Endothelial cell of umbilical vein (primary cell): ENCODE data around the gene KMT2C. TPM values are rescaled to one million over a fixed set of nuclear protein-coding genes. Genes with fewer than 3 reads are reported as not detected.

ENCODE experiments used
- BruUV-seq: library from RNA; stranded (reverse); fragments of 400-500 nt; replicated peaks from 2 replicates; lab custom pipeline; 2021; lab: Mats Ljungman, UMichigan
- CTCF ChIA-PET: fragments of 300-600, 350-600 bp; sonication (Branson Sonifier 250); formaldehyde crosslinking; loops from one replicate; lab custom pipeline; 2021; ENCODE audit warnings: antibody characterized with exemption, inconsistent platforms; lab: Charles Lee
- POLR2A ChIA-PET: fragments of 300-600, 350-600 bp; sonication (Branson Sonifier 250); formaldehyde crosslinking; loops from one replicate; lab custom pipeline; 2021; ENCODE audit warnings: antibody characterized with exemption, inconsistent platforms; lab: Charles Lee
- DNase-seq: peaks from one replicate; pipeline ENCODE4 v3.0.0-alpha.2; 2011; ENCODE audit warnings: low read depth, low spot score
- FAIRE-seq: peaks from 2 replicates; lab custom pipeline; 2011; peaks lifted over from hg19 to GRCh38; lab: Jason Lieb, UNC
- H2AFZ ChIP-seq: 2 replicates; pipeline ENCODE4 v1.6.0; 2012; ENCODE audit warnings: low read depth, low read length, control low read depth, inconsistent platforms
- H3K27ac ChIP-seq: 2 replicates; pipeline ENCODE4 v1.5.1; 2011; ENCODE audit warnings: low read depth, mild to moderate bottlenecking, control low read depth, low read length, moderate library complexity; ENCODE audit not compliant: insufficient read depth
- H3K27me3 ChIP-seq, 2 experiments: 2 replicates each; pipeline versions ENCODE4 v1.6.0 to v1.6.1; 2011; ENCODE audit warnings: low read length in 2 of 2, mixed read lengths in 1 of 2; ENCODE audit not compliant: control insufficient read depth in 2 of 2, insufficient read depth in 2 of 2
- H3K36me3 ChIP-seq, 2 experiments: 2 replicates in 1 of 2; 3 replicates in 1 of 2; pipeline ENCODE4 v1.5.1; 2011; ENCODE audit warnings: low read length in 2 of 2, mild to moderate bottlenecking in 1 of 2, moderate library complexity in 1 of 2; ENCODE audit not compliant: control insufficient read depth in 2 of 2, insufficient read depth in 2 of 2; ENCODE audit errors: extremely low read depth in 1 of 2
- H3K4me1 ChIP-seq: 3 replicates; pipeline ENCODE4 v1.5.1; 2011; ENCODE audit warnings: mild to moderate bottlenecking, low read length; ENCODE audit not compliant: control insufficient read depth, insufficient read depth; ENCODE audit errors: extremely low read depth
- H3K4me2 ChIP-seq: 2 replicates; pipeline ENCODE4 v1.6.1; 2011; ENCODE audit warnings: low read length, control low read depth, mixed read lengths; ENCODE audit not compliant: insufficient read depth
- H3K4me3 ChIP-seq, 3 experiments: fragments of 200-600 bp in 1 of 3; sonication (generic), shearing (Covaris generic) in 1 of 3; replicated peaks in 1 of 3; 2 replicates each; pipeline ENCODE4 v1.5.1; 2011 to 2016; ENCODE audit warnings: control low read depth in 3 of 3, low read length in 3 of 3, mild to moderate bottlenecking in 2 of 3, inconsistent platforms in 1 of 3, low read depth in 1 of 3, moderate library complexity in 1 of 3; ENCODE audit not compliant: insufficient read depth in 1 of 3
- H3K79me2 ChIP-seq: 2 replicates; pipeline ENCODE4 v1.6.0; 2012; ENCODE audit warnings: low read length, inconsistent platforms; ENCODE audit not compliant: control insufficient read depth, insufficient read depth
- H3K9ac ChIP-seq: replicated peaks from 2 replicates; pipeline ENCODE3; 2011; ENCODE audit warnings: low read length, control low read depth; ENCODE audit not compliant: insufficient read depth; ENCODE audit errors: extremely low read depth
- H3K9me1 ChIP-seq: replicated peaks from 3 replicates; pipeline ENCODE4 v1.6.0; 2011; ENCODE audit warnings: mild to moderate bottlenecking, low read length; ENCODE audit not compliant: control insufficient read depth, insufficient read depth; ENCODE audit errors: extremely low read depth
- H3K9me3 ChIP-seq: replicated peaks from 2 replicates; pipeline ENCODE4 v1.5.1; 2012; ENCODE audit warnings: low read length, inconsistent platforms; ENCODE audit not compliant: control insufficient read depth, insufficient read depth
- H4K20me1 ChIP-seq: replicated peaks from 2 replicates; pipeline ENCODE3; 2011; ENCODE audit warnings: mild to moderate bottlenecking, low read length; ENCODE audit not compliant: control insufficient read depth, insufficient read depth; ENCODE audit errors: extremely low read depth
- EZH2 ChIP-seq: IDR thresholded peaks from 2 replicates; pipeline ENCODE4 v1.6.1; 2012; ENCODE audit warnings: borderline replicate concordance, low read depth, mild to moderate bottlenecking, moderate library complexity, low read length, inconsistent platforms; ENCODE audit not compliant: severe bottlenecking
- FOS ChIP-seq: IDR thresholded peaks from 2 replicates; pipeline ENCODE4 v1.6.1; 2011; ENCODE audit warnings: mild to moderate bottlenecking, low read length, moderate library complexity, borderline replicate concordance; ENCODE audit not compliant: insufficient read depth
- GATA2 ChIP-seq: IDR thresholded peaks from 2 replicates; pipeline ENCODE4 v1.7.0; 2011; ENCODE audit warnings: low read depth, mild to moderate bottlenecking, moderate library complexity, mixed read lengths, low read length; ENCODE audit not compliant: insufficient read length, insufficient read depth
- JUN ChIP-seq: IDR thresholded peaks from 2 replicates; pipeline ENCODE4 v1.6.1; 2011; ENCODE audit warnings: borderline replicate concordance, low read depth; ENCODE audit not compliant: insufficient read length, insufficient read depth
- POLR2AphosphoS5 ChIP-seq: IDR thresholded peaks from 2 replicates; pipeline ENCODE4 v1.6.1; 2012; ENCODE audit warnings: low read depth, mild to moderate bottlenecking, control low read depth, low read length, moderate library complexity; ENCODE audit not compliant: insufficient read depth
- dilution Hi-C: fragments of 300-500 bp; cut with MboI; formaldehyde crosslinking; loops from one replicate; pipeline ENCODE4 v1.15.0; 2019; ENCODE audit warnings: low sequenced_read_pairs; ENCODE audit not compliant: extremely low pct_ligation_motif_present
- intact Hi-C: fragments of 100-400 bp; cut with micrococcal nuclease; formaldehyde crosslinking; loops from one replicate; pipeline ENCODE4 v1.10.0; 2022
- polyA plus RNA-seq, 4 experiments: library from polyadenylated mRNA; depleted of rRNA in 3 of 4; stranded (reverse) in 3 of 4; unstranded in 1 of 4; fragments of >200 nt; gene quantifications; 2 replicates each; pipeline versions ENCODE4 v1.2.1 to v1.2.3, GENCODE V29; 2011 to 2012; ENCODE audit warnings: missing spikeins in 1 of 4
- total RNA-seq: library from RNA; stranded (reverse); gene quantifications from 2 replicates; pipeline ENCODE4 v1.2.3, GENCODE V29; 2021
- TF ChIP-seq, protein P1 (sequence below): IDR thresholded peaks from 2 replicates; pipeline ENCODE4 v1.6.1; 2011; ENCODE audit not compliant: insufficient read depth, insufficient read length
- TF ChIP-seq, protein P2 (sequence below), 2 donors: IDR thresholded peaks; 1 replicate in 1 of 2; 2 replicates in 1 of 2; pipeline ENCODE4 v1.5.1; 2011; ENCODE audit warnings: low read length in 2 of 2, mild to moderate bottlenecking in 2 of 2, moderate library complexity in 2 of 2, control low read depth in 1 of 2, inconsistent platforms in 1 of 2, low read depth in 1 of 2; ENCODE audit not compliant: insufficient read depth in 1 of 2; ENCODE audit errors: extremely low read depth in 1 of 2

KMT2C gene
- total and polyA plus RNA-seq, 2 donors (not counting 3 experiments of a cell fraction or from before 2014, with no cell fraction given): 8.0 to 53.7 TPM

DNA sequence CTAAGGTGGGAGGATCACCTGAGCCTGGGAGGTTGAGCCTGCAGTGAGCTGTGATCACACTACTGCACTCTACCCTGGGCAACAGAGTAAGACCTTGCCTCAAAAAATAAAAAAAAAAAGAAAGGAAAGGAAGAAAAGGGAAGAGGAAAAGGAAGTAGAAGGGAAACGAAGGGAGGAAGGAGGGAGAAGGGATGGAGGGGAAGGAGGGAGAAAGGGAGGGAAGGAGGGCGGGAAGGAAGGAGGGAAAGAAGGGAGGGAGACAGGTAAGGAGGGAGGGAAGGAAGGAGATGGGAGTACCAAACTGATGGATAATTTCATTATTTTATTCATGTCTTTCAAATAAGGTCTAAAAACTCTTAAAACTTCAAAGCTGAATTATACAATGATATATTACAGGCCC, 106.3 kb downstream of the KMT2C start:
- no TSS peak for BruUV-seq
- ChIA-PET POLR2A (no interaction called here), CTCF (interaction anchor here (1.3 kb wide), 1 partner anchor 13 kb away, joined by 3 read pairs; no protein-coding TSS in a partner anchor)
- Histone ChIP-seq H3K9ac (no peak overlapping the region), H3K4me3 (no peak overlapping the region), H3K27me3 (no peaks in the 10 kb centered on the region), H3K27ac (no peak overlapping the region), H3K9me1 (no peaks in the 10 kb centered on the region), H3K4me1 (no peaks in the 10 kb centered on the region), H3K9me3 (no peaks in the 10 kb centered on the region), H3K36me3 (no peaks in the 10 kb centered on the region), H4K20me1 (no peaks in the 10 kb centered on the region), H3K79me2 (peaks cover 22% of the 10 kb centered on the region), H2AFZ (no peak overlapping the region), H3K4me2 (no peak overlapping the region)
- TF ChIP-seq, protein P1, sequence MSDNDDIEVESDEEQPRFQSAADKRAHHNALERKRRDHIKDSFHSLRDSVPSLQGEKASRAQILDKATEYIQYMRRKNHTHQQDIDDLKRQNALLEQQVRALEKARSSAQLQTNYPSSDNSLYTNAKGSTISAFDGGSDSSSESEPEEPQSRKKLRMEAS: no peak
- TF ChIP-seq, protein P2, sequence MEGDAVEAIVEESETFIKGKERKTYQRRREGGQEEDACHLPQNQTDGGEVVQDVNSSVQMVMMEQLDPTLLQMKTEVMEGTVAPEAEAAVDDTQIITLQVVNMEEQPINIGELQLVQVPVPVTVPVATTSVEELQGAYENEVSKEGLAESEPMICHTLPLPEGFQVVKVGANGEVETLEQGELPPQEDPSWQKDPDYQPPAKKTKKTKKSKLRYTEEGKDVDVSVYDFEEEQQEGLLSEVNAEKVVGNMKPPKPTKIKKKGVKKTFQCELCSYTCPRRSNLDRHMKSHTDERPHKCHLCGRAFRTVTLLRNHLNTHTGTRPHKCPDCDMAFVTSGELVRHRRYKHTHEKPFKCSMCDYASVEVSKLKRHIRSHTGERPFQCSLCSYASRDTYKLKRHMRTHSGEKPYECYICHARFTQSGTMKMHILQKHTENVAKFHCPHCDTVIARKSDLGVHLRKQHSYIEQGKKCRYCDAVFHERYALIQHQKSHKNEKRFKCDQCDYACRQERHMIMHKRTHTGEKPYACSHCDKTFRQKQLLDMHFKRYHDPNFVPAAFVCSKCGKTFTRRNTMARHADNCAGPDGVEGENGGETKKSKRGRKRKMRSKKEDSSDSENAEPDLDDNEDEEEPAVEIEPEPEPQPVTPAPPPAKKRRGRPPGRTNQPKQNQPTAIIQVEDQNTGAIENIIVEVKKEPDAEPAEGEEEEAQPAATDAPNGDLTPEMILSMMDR (IDR thresholded peaks at IDR 0.05; ENCODE audit: extremely low read depth in 1 of 2, insufficient read depth in 1 of 2, low read depth in 1 of 2, low read length in 2 of 2): no peak
- TF ChIP-seq EZH2 (no peak), POLR2AphosphoS5 (no peak), GATA2 (no peak)
- intact Hi-C loops: no loop called here
- FAIRE-seq: no peak
- no peak for DNase-seq
- dilution Hi-C loops: no loop called here

DNA sequence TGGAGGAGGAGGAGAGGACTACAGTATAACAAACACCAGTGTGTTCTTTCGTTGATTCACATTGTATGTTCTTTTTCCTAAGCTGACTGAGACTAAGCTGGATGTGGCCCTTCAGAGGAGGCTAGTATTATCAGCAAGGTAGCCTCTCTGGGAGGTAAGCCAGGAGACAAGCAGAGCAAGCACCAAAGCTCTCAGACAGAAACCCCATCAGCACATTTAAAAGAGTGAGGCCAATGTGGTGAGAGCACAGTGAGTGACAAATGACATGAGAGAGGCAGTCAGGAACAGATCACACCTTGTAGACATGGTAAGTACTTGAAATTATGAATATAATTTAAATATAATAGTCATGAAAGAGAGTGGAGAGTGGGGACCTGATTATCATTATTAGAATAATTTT, 107.6 kb downstream of the KMT2C start:
- no peak overlapping the region for H3K4me3 ChIP-seq
- FAIRE-seq (no peak), DNase-seq (no peak)
- H3K36me3 ChIP-seq: no peaks in the 10 kb centered on the region
- no peaks in the 10 kb centered on the region for H3K4me1 ChIP-seq
- H3K4me2 ChIP-seq: no peak overlapping the region
- TF ChIP-seq, protein P2 (IDR thresholded peaks at IDR 0.05; ENCODE audit: extremely low read depth in 1 of 2, insufficient read depth in 1 of 2, low read depth in 1 of 2, low read length in 2 of 2): no peak
- TF ChIP-seq GATA2: no peak
- no peak for TF ChIP-seq FOS
- no peak for TF ChIP-seq JUN
- no peak overlapping the region for H3K27ac ChIP-seq
- ChIA-PET CTCF (interaction anchor here (1.2 to 1.3 kb wide), 2 partner anchors 10 to 11 kb away, joined by 3 read pairs; no protein-coding TSS in a partner anchor), POLR2A (no interaction called here)
- H2AFZ ChIP-seq: no peak overlapping the region
- no peaks in the 10 kb centered on the region for H3K27me3 ChIP-seq
- H3K9ac ChIP-seq: no peak overlapping the region
- intact Hi-C loops (no loop called here), dilution Hi-C loops (no loop called here)
- H4K20me1 ChIP-seq: no peaks in the 10 kb centered on the region
- H3K9me3 ChIP-seq: no peaks in the 10 kb centered on the region
- H3K79me2 ChIP-seq: peaks cover 24% of the 10 kb centered on the region
- no peaks in the 10 kb centered on the region for H3K9me1 ChIP-seq
- no TSS peak for BruUV-seq
